SK-N-MC (cell line): ENCODE data around the gene IGFBP3.

Experiments used
- EZH2 ChIP-seq: fragments of 200-600 bp; sonication (generic); IDR thresholded peaks from one replicate; pipeline ENCODE4 v1.6.1; 2017; ENCODE audit warnings: antibody characterized with exemption
- FOXP2 ChIP-seq: optimal IDR thresholded peaks from 2 replicates; pipeline ENCODE3; 2011; ENCODE audit warnings: mild to moderate bottlenecking, moderate library complexity; ENCODE audit not compliant: insufficient read depth; ENCODE audit errors: extremely low read length, control extremely low read depth
- POLR2AphosphoS5 ChIP-seq: IDR thresholded peaks from 2 replicates; pipeline ENCODE4 v1.6.1; 2012; ENCODE audit warnings: mild to moderate bottlenecking, low read depth, low read length, borderline replicate concordance

- no peak for TF ChIP-seq POLR2AphosphoS5
- TF ChIP-seq EZH2, result no peak
- TF ChIP-seq FOXP2, result no peak
These were observed 46.5 kb downstream of the IGFBP3 start for GRCh38 chr7:45874408-45875131.
